HCT116 (cell line): ENCODE measurements around the gene MYO10. TPM values are rescaled to one million over a fixed set of nuclear protein-coding genes. Genes with fewer than 3 reads are reported as not detected.

Source experiments
- ATAC-seq: fragments of 200-7000 bp; cut with Tn5 transposase; 2 replicates; pipeline ENCODE4 v1.9.1; 2020; ENCODE audit warnings: mild to moderate bottlenecking, moderate library complexity
- BruUV-seq: library from RNA; stranded (reverse); fragments of 400-500 nt; replicated peaks from 2 replicates; lab custom pipeline; 2021; lab: Mats Ljungman, UMichigan
- CTCF ChIA-PET: fragments of 300-600 bp; sonication (Branson Sonifier 250); formaldehyde crosslinking; loops from one replicate; lab custom pipeline; 2021; ENCODE audit warnings: antibody characterized with exemption; lab: Charles Lee
- POLR2A ChIA-PET: fragments of 300-600, 350-600 bp; sonication (Branson Sonifier 250); formaldehyde crosslinking; loops from one replicate; lab custom pipeline; 2021; ENCODE audit warnings: antibody characterized with exemption; lab: Charles Lee
- RAD21 ChIA-PET, 2 experiments: fragments of 300-600 bp; sonication (Branson Sonifier 250); formaldehyde crosslinking; loops; one replicate each; lab custom pipeline; 2023; ENCODE audit warnings: low total read pairs in 2 of 2; ENCODE audit not compliant: uncharacterized antibody in 2 of 2, unreplicated experiment in 2 of 2, low non-redundant PET in 1 of 2; lab: Charles Lee
- DNase-seq: peaks from one replicate; pipeline ENCODE4 v3.0.0-alpha.2; 2010; ENCODE audit warnings: low read depth, low spot score
- H2AFZ ChIP-seq: fragments of 200-600 bp; shearing (Covaris generic), sonication (generic); 2 replicates; pipeline ENCODE4 v1.6.1; 2017; ENCODE audit warnings: low read depth, mixed run types, mixed read lengths, antibody characterized with exemption, low read length; ENCODE audit not compliant: poor library complexity, severe bottlenecking
- H3K27ac ChIP-seq: 2 replicates; pipeline ENCODE4 v1.5.1; 2012; ENCODE audit warnings: low read depth, low read length
- H3K27me3 ChIP-seq: fragments of 200-600 bp; sonication (generic); 2 replicates; pipeline ENCODE4 v1.6.1; 2016; ENCODE audit warnings: mixed run types, low read length, mixed read lengths; ENCODE audit not compliant: insufficient read depth
- H3K36me3 ChIP-seq, 2 experiments: fragments of 200-500 bp in 1 of 2; fragments of 200-600 bp in 1 of 2; sonication (Bioruptor generic) in 1 of 2; sonication (generic) in 1 of 2; 2 replicates each; pipeline versions ENCODE4 v1.5.1 to v1.6.1; 2014 to 2016; ENCODE audit warnings: low read length in 2 of 2, inconsistent platforms in 1 of 2, mixed read lengths in 1 of 2, mixed run types in 1 of 2; ENCODE audit not compliant: insufficient read depth in 2 of 2, control insufficient read depth in 1 of 2
- H3K4me1 ChIP-seq, 2 experiments: fragments of 200-600 bp in 1 of 2; sonication (generic) in 1 of 2; 2 replicates each; pipeline versions ENCODE4 v1.5.1 to v1.6.1; 2012 to 2017; ENCODE audit warnings: low read length in 2 of 2, inconsistent platforms in 1 of 2, mild to moderate bottlenecking in 1 of 2, mixed read lengths in 1 of 2, mixed run types in 1 of 2, moderate library complexity in 1 of 2; ENCODE audit not compliant: insufficient read depth in 2 of 2, control insufficient read depth in 1 of 2
- H3K4me2 ChIP-seq: fragments of 200-600 bp; sonication (generic); 2 replicates; pipeline ENCODE4 v1.6.1; 2017; ENCODE audit warnings: mixed run types, low read length, mixed read lengths
- H3K4me3 ChIP-seq, 2 experiments: fragments of 200-600 bp in 1 of 2; sonication (generic) in 1 of 2; replicated peaks in 1 of 2; 2 replicates each; pipeline ENCODE4 v1.5.1; 2011 to 2016; ENCODE audit warnings: low read length in 2 of 2, control low read depth in 1 of 2, low read depth in 1 of 2, mild to moderate bottlenecking in 1 of 2, mixed read lengths in 1 of 2, mixed run types in 1 of 2
- H3K79me2 ChIP-seq: fragments of 200-600 bp; sonication (generic); 2 replicates; pipeline ENCODE4 v1.6.1; 2017; ENCODE audit warnings: mild to moderate bottlenecking, mixed run types, low read length, moderate library complexity, mixed read lengths; ENCODE audit not compliant: insufficient read depth
- H3K9ac ChIP-seq: fragments of 200-600 bp; sonication (generic); 2 replicates; pipeline ENCODE4 v1.6.1; 2016; ENCODE audit warnings: low read length, mixed read lengths
- H3K9me2 ChIP-seq: fragments of 200-600 bp; sonication (generic), shearing (Covaris generic); 2 replicates; pipeline ENCODE4 v1.6.1; 2017; ENCODE audit warnings: mixed run types, mild to moderate bottlenecking, moderate library complexity; ENCODE audit not compliant: insufficient read depth
- H3K9me3 ChIP-seq, 2 experiments: fragments of 200-500 bp in 1 of 2; fragments of 200-600 bp in 1 of 2; sonication (Bioruptor generic) in 1 of 2; sonication (generic) in 1 of 2; 2 replicates each; pipeline ENCODE4 v1.6.1; 2014 to 2017; ENCODE audit warnings: low read length in 2 of 2, mixed read lengths in 2 of 2, inconsistent platforms in 1 of 2, low read depth in 1 of 2, mild to moderate bottlenecking in 1 of 2, mixed run types in 1 of 2, moderate library complexity in 1 of 2; ENCODE audit not compliant: control insufficient read depth in 1 of 2, insufficient read depth in 1 of 2
- H4K20me1 ChIP-seq: fragments of 200-600 bp; sonication (generic), shearing (Covaris generic); 2 replicates; pipeline ENCODE4 v1.6.1; 2017; ENCODE audit warnings: mixed run types, mild to moderate bottlenecking, moderate library complexity; ENCODE audit not compliant: insufficient read depth
- ATF3 ChIP-seq: IDR thresholded peaks from 2 replicates; pipeline ENCODE4 v1.6.1; 2012
- CBX3 ChIP-seq: IDR thresholded peaks from 2 replicates; pipeline ENCODE4 v1.6.1; 2012; ENCODE audit warnings: low read depth
- EGR1 ChIP-seq: IDR thresholded peaks from 2 replicates; pipeline ENCODE4 v1.6.1; 2012; ENCODE audit warnings: low read depth
- ELF1 ChIP-seq: IDR thresholded peaks from 2 replicates; pipeline ENCODE4 v1.6.1; 2012; ENCODE audit warnings: low read depth, borderline replicate concordance
- EZH2 ChIP-seq: fragments of 200-600 bp; sonication (generic); IDR thresholded peaks from 2 replicates; pipeline ENCODE4 v1.6.1; 2017; ENCODE audit warnings: antibody characterized with exemption, mixed run types
- FOSL1 ChIP-seq: IDR thresholded peaks from 2 replicates; pipeline ENCODE4 v1.6.1; 2012; ENCODE audit warnings: low read depth
- JUND ChIP-seq: IDR thresholded peaks from 2 replicates; pipeline ENCODE4 v1.6.1; 2012
- MAX ChIP-seq: IDR thresholded peaks from 2 replicates; pipeline ENCODE4 v1.6.1; 2012
- POLR2AphosphoS5 ChIP-seq: IDR thresholded peaks from 2 replicates; pipeline ENCODE4 v1.6.1; 2011; ENCODE audit warnings: mild to moderate bottlenecking, low read depth, low read length, moderate library complexity
- RAD21 ChIP-seq: IDR thresholded peaks from 2 replicates; pipeline ENCODE4 v1.6.1; 2012; ENCODE audit warnings: low read depth, mild to moderate bottlenecking
- SIN3A ChIP-seq: IDR thresholded peaks from 2 replicates; pipeline ENCODE4 v1.6.1; 2012; ENCODE audit warnings: low read depth
- SP1 ChIP-seq: IDR thresholded peaks from 2 replicates; pipeline ENCODE4 v1.6.1; 2012; ENCODE audit warnings: low read depth
- TCF7L2 ChIP-seq: IDR thresholded peaks from 2 replicates; pipeline ENCODE4 v1.7.0; 2011; ENCODE audit warnings: borderline replicate concordance, inconsistent platforms; ENCODE audit not compliant: insufficient read depth, insufficient read length; ENCODE audit errors: extremely low read depth
- ZFX ChIP-seq: fragments of 450-650 bp; IDR thresholded peaks from 2 replicates; pipeline ENCODE4 v1.6.1; 2017
- intact Hi-C: fragments of 100-400 bp; cut with micrococcal nuclease; formaldehyde crosslinking; loops from 2 replicates; pipeline ENCODE4 v1.10.0; 2022
- total RNA-seq: library from RNA; stranded (reverse); gene quantifications from one replicate; pipeline ENCODE4 v1.2.1, GENCODE V29; 2021; ENCODE audit not compliant: unreplicated experiment
- TF ChIP-seq, protein P1 (sequence below): IDR thresholded peaks from 2 replicates; pipeline ENCODE4 v1.6.1; 2011; ENCODE audit warnings: mild to moderate bottlenecking, low read length, moderate library complexity; ENCODE audit not compliant: insufficient replicate concordance; ENCODE audit errors: extremely low read depth
- TF ChIP-seq, protein P2 (sequence below): IDR thresholded peaks from 2 replicates; pipeline ENCODE4 v1.6.1; 2012; ENCODE audit warnings: low read depth

Gene MYO10
- total RNA-seq, 1 experiment from 2014 or later: 34.9 TPM

- TF ChIP-seq MAX (no peak), EZH2 (no peak), FOSL1 (no peak), TCF7L2 (no peak), ATF3 (no peak), RAD21 (no peak), ZFX (no peak), POLR2AphosphoS5 (no peak), SIN3A (no peak), JUND (no peak)
- TF ChIP-seq, protein P1, sequence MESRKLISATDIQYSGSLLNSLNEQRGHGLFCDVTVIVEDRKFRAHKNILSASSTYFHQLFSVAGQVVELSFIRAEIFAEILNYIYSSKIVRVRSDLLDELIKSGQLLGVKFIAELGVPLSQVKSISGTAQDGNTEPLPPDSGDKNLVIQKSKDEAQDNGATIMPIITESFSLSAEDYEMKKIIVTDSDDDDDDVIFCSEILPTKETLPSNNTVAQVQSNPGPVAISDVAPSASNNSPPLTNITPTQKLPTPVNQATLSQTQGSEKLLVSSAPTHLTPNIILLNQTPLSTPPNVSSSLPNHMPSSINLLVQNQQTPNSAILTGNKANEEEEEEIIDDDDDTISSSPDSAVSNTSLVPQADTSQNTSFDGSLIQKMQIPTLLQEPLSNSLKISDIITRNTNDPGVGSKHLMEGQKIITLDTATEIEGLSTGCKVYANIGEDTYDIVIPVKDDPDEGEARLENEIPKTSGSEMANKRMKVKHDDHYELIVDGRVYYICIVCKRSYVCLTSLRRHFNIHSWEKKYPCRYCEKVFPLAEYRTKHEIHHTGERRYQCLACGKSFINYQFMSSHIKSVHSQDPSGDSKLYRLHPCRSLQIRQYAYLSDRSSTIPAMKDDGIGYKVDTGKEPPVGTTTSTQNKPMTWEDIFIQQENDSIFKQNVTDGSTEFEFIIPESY: no peak
These were observed 185.6 kb downstream of the MYO10 start (continued) for GRCh38 chr5:16750445-16750844.

DNA sequence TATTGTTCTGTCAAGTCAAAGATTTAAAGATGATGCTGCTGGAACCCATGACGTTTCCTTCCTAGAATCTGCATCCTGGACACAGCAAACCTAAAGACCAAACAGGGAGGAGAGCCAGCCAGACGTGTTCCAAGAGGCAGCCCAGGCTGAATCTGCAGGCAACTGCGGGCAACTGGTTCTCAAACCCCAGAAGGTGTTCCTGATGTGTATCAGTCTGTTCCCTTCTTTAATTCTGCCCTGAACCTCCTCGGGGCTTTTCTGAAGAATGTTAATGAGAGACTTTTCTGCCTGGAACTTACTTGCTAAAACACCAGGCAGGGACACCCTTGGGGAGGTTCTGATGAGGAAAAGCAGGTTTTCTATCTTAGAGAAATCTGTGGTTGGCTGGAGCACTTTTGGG, 186.5 kb downstream of the MYO10 start:
- ChIA-PET RAD21 (no interaction called here), POLR2A (no interaction called here), CTCF (no interaction called here)
- DNase-seq: no peak
- H4K20me1 ChIP-seq: no peaks in the 10 kb centered on the region
- BruUV-seq: no TSS peak
- no peak overlapping the region for H3K27ac ChIP-seq
- H3K9me2 ChIP-seq: no peaks in the 10 kb centered on the region
- H3K4me2 ChIP-seq: no peak overlapping the region
- H3K9me3 ChIP-seq: no peaks in the 10 kb centered on the region
- intact Hi-C loops: no loop called here
- H3K9ac ChIP-seq: no peak overlapping the region
- no peaks in the 10 kb centered on the region for H3K4me1 ChIP-seq
- no peaks in the 10 kb centered on the region for H3K36me3 ChIP-seq
- ATAC-seq: no peak
- no peak overlapping the region for H3K4me3 ChIP-seq
- H2AFZ ChIP-seq: no peak overlapping the region
- no peaks in the 10 kb centered on the region for H3K79me2 ChIP-seq
- no peaks in the 10 kb centered on the region for H3K27me3 ChIP-seq
- TF ChIP-seq, protein P2, sequence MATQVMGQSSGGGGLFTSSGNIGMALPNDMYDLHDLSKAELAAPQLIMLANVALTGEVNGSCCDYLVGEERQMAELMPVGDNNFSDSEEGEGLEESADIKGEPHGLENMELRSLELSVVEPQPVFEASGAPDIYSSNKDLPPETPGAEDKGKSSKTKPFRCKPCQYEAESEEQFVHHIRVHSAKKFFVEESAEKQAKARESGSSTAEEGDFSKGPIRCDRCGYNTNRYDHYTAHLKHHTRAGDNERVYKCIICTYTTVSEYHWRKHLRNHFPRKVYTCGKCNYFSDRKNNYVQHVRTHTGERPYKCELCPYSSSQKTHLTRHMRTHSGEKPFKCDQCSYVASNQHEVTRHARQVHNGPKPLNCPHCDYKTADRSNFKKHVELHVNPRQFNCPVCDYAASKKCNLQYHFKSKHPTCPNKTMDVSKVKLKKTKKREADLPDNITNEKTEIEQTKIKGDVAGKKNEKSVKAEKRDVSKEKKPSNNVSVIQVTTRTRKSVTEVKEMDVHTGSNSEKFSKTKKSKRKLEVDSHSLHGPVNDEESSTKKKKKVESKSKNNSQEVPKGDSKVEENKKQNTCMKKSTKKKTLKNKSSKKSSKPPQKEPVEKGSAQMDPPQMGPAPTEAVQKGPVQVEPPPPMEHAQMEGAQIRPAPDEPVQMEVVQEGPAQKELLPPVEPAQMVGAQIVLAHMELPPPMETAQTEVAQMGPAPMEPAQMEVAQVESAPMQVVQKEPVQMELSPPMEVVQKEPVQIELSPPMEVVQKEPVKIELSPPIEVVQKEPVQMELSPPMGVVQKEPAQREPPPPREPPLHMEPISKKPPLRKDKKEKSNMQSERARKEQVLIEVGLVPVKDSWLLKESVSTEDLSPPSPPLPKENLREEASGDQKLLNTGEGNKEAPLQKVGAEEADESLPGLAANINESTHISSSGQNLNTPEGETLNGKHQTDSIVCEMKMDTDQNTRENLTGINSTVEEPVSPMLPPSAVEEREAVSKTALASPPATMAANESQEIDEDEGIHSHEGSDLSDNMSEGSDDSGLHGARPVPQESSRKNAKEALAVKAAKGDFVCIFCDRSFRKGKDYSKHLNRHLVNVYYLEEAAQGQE: no peak
- TF ChIP-seq ELF1 (no peak), POLR2AphosphoS5 (no peak), SIN3A (no peak), FOSL1 (no peak), SP1 (no peak), JUND (no peak), EGR1 (no peak), RAD21 (no peak), EZH2 (no peak), CBX3 (no peak)
- TF ChIP-seq, protein P1: no peak
